GM18951 (cell line): ENCODE data around the gene WWOX.

Experiments
- POLR2A ChIP-seq: IDR thresholded peaks from 4 replicates; pipeline ENCODE4 v1.6.1; 2011; ENCODE audit warnings: mild to moderate bottlenecking; ENCODE audit not compliant: insufficient read length, insufficient read depth; ENCODE audit errors: extremely low read depth
- in situ Hi-C: fragments of 300-500 bp; cut with MboI; formaldehyde crosslinking; loops from one replicate; pipeline ENCODE4 v1.12.0; 2022; ENCODE audit warnings: low sequenced_read_pairs, mixed read lengths, inconsistent platforms; ENCODE audit not compliant: unreplicated experiment

WWOX gene

GRCh38 chr16:78218279-78218678, 118.8 kb downstream of the WWOX start:
- no peak for TF ChIP-seq POLR2A
- in situ Hi-C loops = no loop called here

- in situ Hi-C loops = no loop called here
Observed at GRCh38 chr16:78218856-78219651, 119.6 kb downstream of the WWOX start.

GRCh38 chr16:78220571-78220970, 121.1 kb downstream of the WWOX start:
- in situ Hi-C loops = no loop called here
- no peak for TF ChIP-seq POLR2A

More at GRCh38 chr16:78218856-78219651, 119.6 kb downstream of the WWOX start:
- TF ChIP-seq POLR2A = no peak

- in situ Hi-C loops = no loop called here
- TF ChIP-seq POLR2A = no peak
Observed at GRCh38 chr16:78221892-78222291, 122.4 kb downstream of the WWOX start.

GRCh38 chr16:78224342-78224741, 124.9 kb downstream of the WWOX start:
- TF ChIP-seq POLR2A = no peak
- in situ Hi-C loops = no loop called here

GRCh38 chr16:78225919-78226318, 126.5 kb downstream of the WWOX start:
- in situ Hi-C loops = no loop called here
- no peak for TF ChIP-seq POLR2A

- in situ Hi-C loops = no loop called here
- no peak for TF ChIP-seq POLR2A
Observed at GRCh38 chr16:78227855-78228254, 128.4 kb downstream of the WWOX start.

- in situ Hi-C loops = no loop called here
- no peak for TF ChIP-seq POLR2A
Observed at GRCh38 chr16:78228704-78229103, 129.2 kb downstream of the WWOX start.

- no peak for TF ChIP-seq POLR2A
- in situ Hi-C loops = loop anchor here (10.0 kb wide), 1 partner anchor 106 kb away; no protein-coding TSS in a partner anchor
Observed at GRCh38 chr16:78230832-78231231, 131.4 kb downstream of the WWOX start.

GRCh38 chr16:78235168-78235800, 135.8 kb downstream of the WWOX start:
- TF ChIP-seq POLR2A = no peak
- in situ Hi-C loops = loop anchor here (10.0 kb wide), 1 partner anchor 110 kb away; no protein-coding TSS in a partner anchor

- in situ Hi-C loops = loop anchor here (10.0 kb wide), 1 partner anchor 111 kb away; no protein-coding TSS in a partner anchor
- no peak for TF ChIP-seq POLR2A
Observed at GRCh38 chr16:78235876-78236275, 136.4 kb downstream of the WWOX start.

GRCh38 chr16:78237841-78238240, 138.4 kb downstream of the WWOX start:
- in situ Hi-C loops = loop anchor here (10.0 kb wide), 1 partner anchor 113 kb away; no protein-coding TSS in a partner anchor

GRCh38 chr16:78240459-78241222, 141.2 kb downstream of the WWOX start:
- in situ Hi-C loops = no loop called here
- TF ChIP-seq POLR2A = no peak

More at GRCh38 chr16:78237841-78238240, 138.4 kb downstream of the WWOX start:
- no peak for TF ChIP-seq POLR2A
